ES-I3 (cell line): ENCODE measurements around the gene CA10.

Experiments
- H3K36me3 ChIP-seq: 2 replicates; pipeline ENCODE4 v1.6.1; 2013; ENCODE audit warnings: mild to moderate bottlenecking, low read length, control low read depth, moderate library complexity; ENCODE audit not compliant: insufficient read depth
- H3K4me1 ChIP-seq: 2 replicates; pipeline ENCODE4 v1.6.1; 2013; ENCODE audit warnings: mild to moderate bottlenecking, control low read depth, low read length; ENCODE audit not compliant: insufficient read depth
- H3K9ac ChIP-seq: 2 replicates; pipeline ENCODE4 v1.6.1; 2013; ENCODE audit warnings: low read depth, mild to moderate bottlenecking, low read length, moderate library complexity
- H3K9me3 ChIP-seq: 2 replicates; pipeline ENCODE4 v1.6.1; 2013; ENCODE audit warnings: mild to moderate bottlenecking, low read length, moderate library complexity; ENCODE audit not compliant: control insufficient read depth, insufficient read depth

Gene CA10

DNA sequence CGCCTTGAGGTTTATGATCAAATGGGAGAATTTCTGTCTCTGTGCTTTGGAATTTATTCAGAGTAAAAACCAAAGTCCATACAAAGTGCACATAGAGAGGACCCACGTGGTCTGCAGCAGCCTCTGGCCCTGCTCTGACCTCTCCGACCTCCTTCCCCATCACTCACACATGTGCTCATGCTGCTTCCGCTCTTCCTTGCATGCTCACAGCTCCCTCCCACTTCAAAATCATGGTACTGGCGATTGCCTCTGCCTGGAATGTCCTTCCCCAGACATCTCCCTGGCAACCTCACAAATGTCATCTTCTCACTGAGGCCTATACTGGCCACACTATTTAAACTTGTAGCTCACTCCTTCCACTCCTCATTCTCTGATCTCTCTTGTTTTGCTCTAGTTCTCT is 418.0 kb downstream of the CA10 start:
- H3K9ac ChIP-seq = no peak overlapping the region
- no peaks in the 10 kb centered on the region for H3K9me3 ChIP-seq
- H3K4me1 ChIP-seq = peaks cover 20% of the 10 kb centered on the region; the same call in 1 of the 2 replicates
- no peaks in the 10 kb centered on the region for H3K36me3 ChIP-seq

- Histone ChIP-seq H3K4me1 (peaks cover 11% of the 10 kb centered on the region; the same call in 1 of the 2 replicates), H3K9ac (no peak overlapping the region), H3K9me3 (no peaks in the 10 kb centered on the region), H3K36me3 (no peaks in the 10 kb centered on the region)
Measured at GRCh38 chr17:51739245-51739886, 419.1 kb downstream of the CA10 start.

DNA sequence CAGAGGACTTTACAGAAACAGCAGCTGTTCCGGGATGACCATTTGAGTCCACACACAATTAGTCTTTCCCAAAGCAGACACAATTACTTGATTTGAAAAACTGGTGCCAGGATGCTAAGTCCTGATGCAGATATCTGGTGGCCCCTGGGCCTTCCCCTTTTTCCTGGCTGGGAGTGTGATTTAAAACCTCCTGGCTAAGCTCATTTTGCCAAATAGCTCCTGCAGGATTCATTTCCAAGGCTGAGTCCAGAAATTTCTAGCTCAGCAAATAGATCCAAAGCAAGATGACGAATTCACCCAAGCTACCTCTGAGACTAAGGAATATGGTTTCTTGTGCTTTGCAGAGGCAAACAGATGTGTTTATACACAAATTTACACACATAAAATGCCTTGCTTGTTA is 422.2 kb downstream of the CA10 start:
- no peaks in the 10 kb centered on the region; the same call in 1 of the 2 replicates for H3K9me3 ChIP-seq
- peaks cover 14% of the 10 kb centered on the region; the same call in 1 of the 2 replicates for H3K4me1 ChIP-seq
- no peak overlapping the region for H3K9ac ChIP-seq

GRCh38 chr17:51734976-51735375 is 423.5 kb downstream of the CA10 start:
- Histone ChIP-seq H3K36me3 (no peaks in the 10 kb centered on the region), H3K4me1 (peaks cover 14% of the 10 kb centered on the region; the same call in 1 of the 2 replicates), H3K9ac (no peak overlapping the region), H3K9me3 (no peaks in the 10 kb centered on the region; the same call in 1 of the 2 replicates)

More for the DNA sequence above, 422.2 kb downstream of the CA10 start:
- H3K36me3 ChIP-seq = no peaks in the 10 kb centered on the region

- Histone ChIP-seq H3K4me1 (peaks cover 11% of the 10 kb centered on the region; the same call in 1 of the 2 replicates), H3K9ac (no peak overlapping the region), H3K9me3 (no peaks in the 10 kb centered on the region; the same call in 1 of the 2 replicates), H3K36me3 (no peaks in the 10 kb centered on the region)
Measured at GRCh38 chr17:51734462-51734861, 424.1 kb downstream of the CA10 start.

DNA sequence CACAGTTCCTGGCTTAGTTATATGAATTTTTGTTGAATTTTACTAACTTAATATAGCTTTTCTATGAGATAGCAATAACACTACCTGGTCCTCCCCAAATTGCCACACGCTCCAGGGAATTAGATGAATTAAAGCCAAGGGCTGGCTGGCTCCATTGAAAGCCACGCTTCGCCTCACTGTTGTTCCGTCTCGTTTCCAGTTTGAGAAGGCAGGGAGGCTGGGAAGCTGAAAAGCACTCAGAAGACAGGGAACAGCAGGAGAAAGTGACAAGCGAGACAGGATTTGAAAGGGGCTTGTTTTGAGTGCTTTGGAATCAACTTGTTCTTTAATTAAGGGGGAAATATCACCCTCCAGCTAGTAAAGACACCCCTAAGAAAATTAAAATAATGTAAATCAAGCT is 425.3 kb downstream of the CA10 start:
- H3K4me1 ChIP-seq = peaks cover 3% of the 10 kb centered on the region; the same call in 1 of the 2 replicates
- no peaks in the 10 kb centered on the region; the same call in 1 of the 2 replicates for H3K9me3 ChIP-seq
- no peak overlapping the region for H3K9ac ChIP-seq
- H3K36me3 ChIP-seq = no peaks in the 10 kb centered on the region

GRCh38 chr17:51731941-51732722 is 426.4 kb downstream of the CA10 start:
- no peaks in the 10 kb centered on the region; the same call in 1 of the 2 replicates for H3K9me3 ChIP-seq
- peaks cover 3% of the 10 kb centered on the region; the same call in 1 of the 2 replicates for H3K4me1 ChIP-seq
- H3K9ac ChIP-seq = no peak overlapping the region
- H3K36me3 ChIP-seq = no peaks in the 10 kb centered on the region

DNA sequence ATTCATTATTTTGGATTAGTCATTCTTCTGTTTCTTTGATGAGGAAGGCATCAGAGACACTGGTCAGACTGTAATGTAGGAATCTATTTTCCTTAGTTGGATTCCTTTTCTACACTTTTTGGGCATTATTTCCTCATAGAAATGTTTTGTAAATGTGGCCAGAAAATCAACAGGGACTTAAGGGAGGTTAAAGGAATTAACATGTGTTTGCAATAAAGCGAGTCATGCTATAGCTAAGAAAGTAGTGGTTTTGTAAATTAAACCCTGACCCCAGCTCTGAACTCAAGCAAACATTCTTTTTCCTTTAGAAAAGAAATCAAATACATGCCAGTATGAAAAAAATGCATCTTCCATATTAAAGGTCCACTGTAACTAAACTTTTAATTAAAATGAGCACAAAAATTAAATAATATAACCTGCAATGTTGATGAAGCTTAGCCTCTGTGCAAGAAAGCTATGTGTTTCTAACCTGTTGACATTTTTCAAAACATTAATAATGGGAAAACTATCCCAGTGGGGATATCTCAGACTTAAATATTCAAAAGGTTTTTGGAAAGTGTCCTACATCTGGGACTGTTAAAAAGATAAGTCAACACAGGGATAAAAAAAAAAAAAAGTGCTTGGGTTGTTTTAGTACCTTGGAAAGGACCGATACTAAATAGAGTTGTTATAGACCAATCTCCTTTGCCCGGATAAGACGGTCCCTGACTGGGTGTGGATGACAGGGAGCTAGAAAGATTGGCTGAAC is 428.0 kb downstream of the CA10 start:
- no peaks in the 10 kb centered on the region for H3K36me3 ChIP-seq
- no peaks in the 10 kb centered on the region; the same call in 1 of the 2 replicates for H3K9me3 ChIP-seq
- peaks cover 3% of the 10 kb centered on the region; the same call in 1 of the 2 replicates for H3K4me1 ChIP-seq
- no peak overlapping the region for H3K9ac ChIP-seq

DNA sequence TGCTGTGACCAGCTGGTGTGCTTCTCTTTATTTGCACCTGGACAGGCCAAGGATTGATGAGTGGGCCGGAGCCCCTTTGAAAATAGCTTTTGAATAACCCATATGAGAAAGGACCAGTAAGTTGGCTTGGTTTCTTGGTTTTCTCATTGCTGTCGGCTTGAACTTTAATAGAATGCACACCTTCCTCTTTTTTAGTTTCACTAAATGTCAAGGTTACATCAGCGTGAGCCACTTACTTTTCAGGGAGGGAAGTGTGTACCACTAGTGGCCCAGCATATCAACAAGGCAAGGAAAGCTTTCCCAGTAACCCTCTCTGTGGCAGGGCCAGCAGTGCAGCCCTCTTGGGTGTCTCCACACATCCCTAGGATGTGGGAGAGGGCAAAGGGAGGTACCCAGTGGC is 433.3 kb downstream of the CA10 start:
- H3K4me1 ChIP-seq = no peaks in the 10 kb centered on the region
- H3K9ac ChIP-seq = no peak overlapping the region
- no peaks in the 10 kb centered on the region for H3K9me3 ChIP-seq
- H3K36me3 ChIP-seq = no peaks in the 10 kb centered on the region

DNA sequence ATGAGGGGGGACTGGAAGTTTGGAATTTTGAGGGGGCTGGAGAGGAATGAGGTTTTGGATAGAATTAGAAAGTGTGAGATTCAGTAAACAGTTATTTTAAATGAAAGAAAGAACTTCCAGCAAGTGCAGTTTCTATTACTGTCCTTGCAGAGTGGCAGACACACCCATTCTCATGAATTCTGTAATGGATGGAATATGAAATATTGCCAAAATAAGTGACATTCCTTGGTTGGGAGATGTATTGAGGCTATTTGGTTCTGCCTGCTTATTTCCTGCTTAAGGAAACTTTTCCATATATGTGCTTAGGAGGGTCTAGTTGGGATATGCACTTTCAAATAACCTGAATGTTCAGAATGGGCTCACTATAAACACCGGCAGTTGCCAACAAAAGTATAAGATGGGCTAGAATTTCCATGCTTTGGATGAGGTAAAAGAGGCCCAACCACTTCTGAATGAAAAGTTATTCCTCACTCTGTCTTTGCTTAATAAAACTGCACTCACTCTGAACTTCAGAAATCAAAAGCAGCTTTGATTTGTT is 434.4 kb downstream of the CA10 start:
- Histone ChIP-seq H3K9me3 (no peaks in the 10 kb centered on the region), H3K9ac (no peak overlapping the region), H3K36me3 (no peaks in the 10 kb centered on the region), H3K4me1 (no peaks in the 10 kb centered on the region)

GRCh38 chr17:51722994-51723393 is 435.5 kb downstream of the CA10 start:
- Histone ChIP-seq H3K9ac (no peak overlapping the region), H3K9me3 (no peaks in the 10 kb centered on the region), H3K4me1 (no peaks in the 10 kb centered on the region), H3K36me3 (no peaks in the 10 kb centered on the region)

DNA sequence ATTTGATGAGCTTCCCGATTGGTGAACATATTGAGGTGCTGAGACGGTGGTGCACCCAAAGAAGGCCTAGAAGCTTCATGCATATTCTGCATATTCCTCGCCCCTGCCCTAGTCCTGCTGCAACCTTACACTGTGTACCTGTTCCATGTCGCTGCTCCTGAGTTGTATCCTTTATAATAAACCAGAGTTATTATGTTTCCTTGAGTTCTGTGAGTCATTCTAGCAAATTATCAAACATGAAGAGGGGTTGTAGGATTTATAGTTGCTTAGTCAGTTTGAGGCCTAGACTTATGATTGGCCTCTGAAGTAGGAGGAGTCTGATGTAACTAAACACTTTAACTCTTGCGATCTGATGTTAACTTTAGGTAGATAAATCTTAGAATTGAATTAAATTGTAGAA is 436.8 kb downstream of the CA10 start:
- Histone ChIP-seq H3K9ac (no peak overlapping the region), H3K9me3 (no peaks in the 10 kb centered on the region), H3K4me1 (no peaks in the 10 kb centered on the region), H3K36me3 (no peaks in the 10 kb centered on the region)

- Histone ChIP-seq H3K9me3 (no peaks in the 10 kb centered on the region), H3K36me3 (no peaks in the 10 kb centered on the region), H3K4me1 (no peaks in the 10 kb centered on the region), H3K9ac (no peak overlapping the region)
Measured at GRCh38 chr17:51720439-51720838, 438.1 kb downstream of the CA10 start.

DNA sequence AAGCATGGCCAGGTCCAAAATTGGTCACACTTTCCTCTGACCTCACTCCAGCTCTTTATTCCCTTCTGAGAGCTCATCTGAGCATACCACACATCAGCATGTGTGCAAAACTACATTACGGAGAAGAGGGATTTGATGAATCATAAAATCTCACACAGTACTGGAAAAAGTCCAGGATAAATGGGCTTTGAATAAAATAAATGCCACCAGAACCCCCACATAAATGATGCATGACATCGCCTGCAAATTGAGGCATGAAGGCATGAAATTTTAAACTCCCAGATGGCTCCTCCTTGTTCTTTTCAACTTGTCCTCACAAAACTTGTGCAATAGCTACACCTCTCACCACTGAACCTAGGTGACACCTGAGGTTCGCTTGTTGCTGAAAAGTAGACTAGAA is 439.5 kb downstream of the CA10 start:
- H3K9me3 ChIP-seq = no peaks in the 10 kb centered on the region
- no peak overlapping the region for H3K9ac ChIP-seq
- no peaks in the 10 kb centered on the region for H3K4me1 ChIP-seq
- H3K36me3 ChIP-seq = no peaks in the 10 kb centered on the region
